NB4 (cell line): ENCODE measurements around the gene CAB39L.

ENCODE experiments used
- DNase-seq: peaks from one replicate; pipeline ENCODE4 v3.0.0; 2010; ENCODE audit warnings: low read depth
- H3K4me3 ChIP-seq: one replicate; pipeline ENCODE4 v1.5.1; 2011; ENCODE audit warnings: mild to moderate bottlenecking, low read depth, low read length, moderate library complexity
- MYC ChIP-seq: IDR thresholded peaks from 2 replicates; pipeline ENCODE4 v1.6.1; 2011; ENCODE audit warnings: low read depth, low read length
- POLR2A ChIP-seq: IDR thresholded peaks from 2 replicates; pipeline ENCODE4 v1.6.1; 2011; ENCODE audit warnings: mild to moderate bottlenecking; ENCODE audit not compliant: insufficient read length; ENCODE audit errors: extremely low read depth
- TF ChIP-seq, protein P1 (sequence below): IDR thresholded peaks from one replicate; pipeline ENCODE4 v1.5.1; 2012; ENCODE audit warnings: low read depth, low read length
- TF ChIP-seq, protein P2 (sequence below): IDR thresholded peaks from 2 replicates; pipeline ENCODE4 v1.6.1; 2011; ENCODE audit warnings: low read depth, low read length

The CAB39L gene

DNA sequence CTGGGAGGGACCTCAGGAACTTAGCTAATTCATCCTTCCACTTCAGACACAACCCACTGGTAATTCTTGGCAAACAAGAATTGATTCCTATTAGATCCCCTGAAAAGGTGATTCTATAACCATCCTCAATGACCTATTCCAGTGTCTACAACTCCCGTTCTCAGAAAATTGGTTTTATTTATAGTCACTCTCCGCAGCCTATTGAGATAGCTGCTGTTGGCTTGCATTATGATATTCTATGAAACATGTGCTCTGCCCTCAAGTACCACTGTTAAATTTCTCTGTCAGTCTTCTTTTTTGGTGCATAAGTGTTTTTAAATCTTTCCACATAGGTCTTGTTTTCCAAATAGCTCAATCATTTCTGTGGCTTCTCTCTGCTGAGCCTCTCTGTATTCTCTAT, 121.2 kb downstream of the CAB39L start:
- H3K4me3 ChIP-seq = no peak overlapping the region
- DNase-seq = no peak
- TF ChIP-seq, protein P1, sequence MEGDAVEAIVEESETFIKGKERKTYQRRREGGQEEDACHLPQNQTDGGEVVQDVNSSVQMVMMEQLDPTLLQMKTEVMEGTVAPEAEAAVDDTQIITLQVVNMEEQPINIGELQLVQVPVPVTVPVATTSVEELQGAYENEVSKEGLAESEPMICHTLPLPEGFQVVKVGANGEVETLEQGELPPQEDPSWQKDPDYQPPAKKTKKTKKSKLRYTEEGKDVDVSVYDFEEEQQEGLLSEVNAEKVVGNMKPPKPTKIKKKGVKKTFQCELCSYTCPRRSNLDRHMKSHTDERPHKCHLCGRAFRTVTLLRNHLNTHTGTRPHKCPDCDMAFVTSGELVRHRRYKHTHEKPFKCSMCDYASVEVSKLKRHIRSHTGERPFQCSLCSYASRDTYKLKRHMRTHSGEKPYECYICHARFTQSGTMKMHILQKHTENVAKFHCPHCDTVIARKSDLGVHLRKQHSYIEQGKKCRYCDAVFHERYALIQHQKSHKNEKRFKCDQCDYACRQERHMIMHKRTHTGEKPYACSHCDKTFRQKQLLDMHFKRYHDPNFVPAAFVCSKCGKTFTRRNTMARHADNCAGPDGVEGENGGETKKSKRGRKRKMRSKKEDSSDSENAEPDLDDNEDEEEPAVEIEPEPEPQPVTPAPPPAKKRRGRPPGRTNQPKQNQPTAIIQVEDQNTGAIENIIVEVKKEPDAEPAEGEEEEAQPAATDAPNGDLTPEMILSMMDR = no peak
- TF ChIP-seq, protein P2, sequence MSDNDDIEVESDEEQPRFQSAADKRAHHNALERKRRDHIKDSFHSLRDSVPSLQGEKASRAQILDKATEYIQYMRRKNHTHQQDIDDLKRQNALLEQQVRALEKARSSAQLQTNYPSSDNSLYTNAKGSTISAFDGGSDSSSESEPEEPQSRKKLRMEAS = no peak
- TF ChIP-seq MYC = no peak
- no peak for TF ChIP-seq POLR2A

DNA sequence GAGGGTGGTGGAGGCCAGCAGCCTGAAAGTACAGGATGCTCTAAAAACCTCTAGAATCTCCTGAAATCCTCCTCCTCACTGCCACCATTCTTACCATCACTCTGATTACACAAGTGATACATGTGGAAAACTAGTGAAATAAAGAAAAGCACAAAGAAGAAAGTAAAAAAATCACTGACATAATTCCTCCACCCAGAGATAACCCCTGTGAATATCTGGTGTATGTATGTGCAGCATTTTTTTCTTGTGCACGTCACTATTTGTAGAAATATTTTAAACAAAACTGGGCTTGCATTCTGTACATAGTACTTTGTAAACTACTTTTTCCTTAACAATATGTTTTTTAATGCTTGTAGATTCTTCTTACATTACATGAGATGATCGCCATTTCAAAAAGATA, 122.9 kb downstream of the CAB39L start:
- TF ChIP-seq, protein P2 = no peak
- TF ChIP-seq, protein P1 = no peak
- TF ChIP-seq MYC (no peak), POLR2A (no peak)
- no peak for DNase-seq
- H3K4me3 ChIP-seq = no peak overlapping the region

DNA sequence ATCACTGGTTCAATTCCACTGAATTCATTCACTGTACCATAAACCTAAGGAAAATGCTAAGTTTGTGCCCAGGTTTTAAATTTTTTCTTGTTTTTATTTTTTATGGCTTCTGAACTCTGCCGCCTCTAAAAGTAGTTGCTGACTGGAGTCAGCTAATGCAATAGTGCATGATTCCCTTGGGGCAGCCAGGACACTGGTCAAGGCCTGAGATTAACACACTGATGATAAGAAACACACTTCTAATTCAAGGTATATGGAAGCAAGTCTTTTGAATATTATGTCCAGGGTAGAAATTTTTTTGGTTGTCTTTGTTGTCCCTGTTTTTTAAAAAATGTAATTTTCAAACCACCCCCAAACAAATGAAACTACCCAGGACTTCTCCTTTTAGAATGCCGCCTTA, 123.9 kb downstream of the CAB39L start:
- H3K4me3 ChIP-seq = no peak overlapping the region
- TF ChIP-seq POLR2A (no peak), MYC (no peak)
- TF ChIP-seq, protein P1 = no peak
- TF ChIP-seq, protein P2 = no peak
- DNase-seq = peak; percentile 32

DNA sequence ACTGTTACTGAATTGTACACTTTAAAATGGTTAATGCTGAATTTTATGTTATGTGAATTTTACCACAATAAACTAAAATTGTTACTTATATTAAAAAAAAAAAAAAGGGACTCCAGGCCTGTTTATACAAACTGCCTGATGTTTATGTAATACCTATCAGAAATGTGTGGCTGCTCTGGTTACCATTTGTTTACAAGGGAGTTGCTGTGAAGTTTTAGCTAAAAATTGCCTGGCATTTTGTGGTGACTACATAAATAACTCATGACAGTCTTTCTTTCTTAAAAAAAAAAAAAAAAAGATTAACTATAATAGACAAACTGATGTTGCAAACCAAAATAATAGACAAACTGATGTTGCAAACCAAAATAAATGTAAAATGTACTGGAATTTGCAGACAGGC, 124.3 kb downstream of the CAB39L start:
- DNase-seq = no peak
- no peak for TF ChIP-seq MYC
- TF ChIP-seq, protein P1 = no peak

DNA sequence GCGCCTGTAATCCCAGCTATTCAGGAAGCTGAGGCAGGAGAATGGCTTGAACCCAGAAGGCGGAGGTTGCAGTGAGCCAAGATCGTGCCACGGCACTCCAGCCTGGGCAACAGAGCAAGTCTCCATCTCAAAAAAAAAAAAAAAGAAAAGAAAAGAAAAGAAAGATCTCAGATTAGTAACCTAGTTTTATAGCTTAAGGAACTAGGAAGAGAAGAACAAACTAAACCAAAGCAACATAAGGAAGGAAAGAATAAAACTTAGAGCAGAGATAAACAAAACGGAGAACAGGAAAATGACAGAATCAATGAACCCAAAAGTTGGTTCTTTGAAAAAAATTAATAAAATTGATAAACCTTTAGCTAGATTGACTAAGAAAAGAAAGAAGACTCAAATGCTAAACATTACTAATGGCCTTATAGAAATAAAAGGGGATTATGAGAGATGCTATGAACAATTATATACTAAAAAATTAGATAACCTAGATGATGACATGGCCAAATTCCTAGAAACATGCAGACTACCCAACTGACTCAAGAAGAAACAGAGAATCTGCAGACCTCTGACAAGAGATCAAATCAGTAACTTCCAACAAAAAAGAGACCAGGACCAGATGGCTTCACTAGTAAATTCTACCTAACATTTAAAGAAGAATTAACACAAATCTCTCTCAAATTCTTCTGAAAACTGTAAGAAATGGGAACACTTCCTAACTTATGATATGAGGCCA, 127.9 kb downstream of the CAB39L start:
- H3K4me3 ChIP-seq = no peak overlapping the region
- no peak for DNase-seq
- TF ChIP-seq, protein P2 = no peak
- TF ChIP-seq POLR2A (no peak), MYC (no peak)
- TF ChIP-seq, protein P1 = no peak

More for the DNA sequence above, 124.3 kb downstream of the CAB39L start:
- H3K4me3 ChIP-seq = no peak overlapping the region

DNA sequence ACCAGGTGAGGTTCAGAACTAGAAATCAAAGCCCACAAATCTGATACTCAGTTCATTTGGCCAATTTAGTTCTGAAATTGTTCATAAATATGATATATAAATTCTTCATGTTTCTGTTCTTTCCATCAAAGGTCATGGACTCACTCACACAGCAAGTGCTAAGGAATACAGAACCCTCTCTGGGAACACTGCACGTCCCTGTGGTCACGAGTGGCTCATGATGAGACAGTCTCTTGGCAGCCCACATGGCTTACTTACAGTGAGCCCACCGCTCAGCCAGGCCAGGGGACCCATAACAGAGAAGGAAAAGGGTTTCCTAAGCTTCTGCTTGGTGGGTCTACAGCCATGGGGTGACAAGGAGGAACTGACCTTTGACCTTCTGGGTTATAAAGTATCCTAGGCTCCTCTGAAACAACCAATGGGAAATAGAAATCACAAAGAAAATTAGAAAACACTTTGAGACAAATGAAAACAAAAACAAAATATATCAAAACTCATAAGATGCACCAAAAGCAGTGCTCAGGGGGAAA, 128.8 kb downstream of the CAB39L start:
- H3K4me3 ChIP-seq = no peak overlapping the region
- TF ChIP-seq, protein P1 = no peak
- no peak for TF ChIP-seq MYC
- TF ChIP-seq, protein P2 = no peak
- TF ChIP-seq POLR2A = no peak
- DNase-seq = no peak
